SKM-1 treated with dmso at 0.1 percent for 144 hours (cell line): ENCODE results near the gene GFOD1.
"Not testable (repeated sequence)": the region's sequence is repeated elsewhere in the genome, so short reads cannot be mapped to it uniquely, and the experiment has no call there.

Experiments
- DNase-seq: peaks from one replicate; lab custom pipeline; 2025; ENCODE audit not compliant: unreplicated experiment; lab: John Stamatoyannopoulos, UW

Gene GFOD1

GRCh38 chr6:13445005-13445743 lies 42.2 kb downstream of the GFOD1 start:
- DNase-seq, result no peak

DNA sequence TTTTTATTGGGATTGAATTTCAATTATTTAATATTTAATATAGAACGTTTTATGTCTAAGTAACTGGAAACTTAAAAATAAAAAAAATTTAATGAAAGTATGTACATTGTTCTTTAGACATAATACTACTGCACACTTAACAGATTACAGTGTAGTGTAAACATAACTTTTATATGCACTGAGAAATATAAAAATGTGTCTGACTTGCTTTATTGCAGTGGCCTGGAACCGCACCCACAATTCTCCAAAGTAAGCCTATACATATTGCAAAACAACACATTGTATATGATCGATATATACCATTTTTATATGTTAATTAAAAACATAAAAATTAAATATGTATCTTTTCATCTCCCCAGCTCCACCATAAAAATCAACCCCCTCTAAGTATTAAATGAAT lies 42.8 kb downstream of the GFOD1 start:
- no peak for DNase-seq

DNA sequence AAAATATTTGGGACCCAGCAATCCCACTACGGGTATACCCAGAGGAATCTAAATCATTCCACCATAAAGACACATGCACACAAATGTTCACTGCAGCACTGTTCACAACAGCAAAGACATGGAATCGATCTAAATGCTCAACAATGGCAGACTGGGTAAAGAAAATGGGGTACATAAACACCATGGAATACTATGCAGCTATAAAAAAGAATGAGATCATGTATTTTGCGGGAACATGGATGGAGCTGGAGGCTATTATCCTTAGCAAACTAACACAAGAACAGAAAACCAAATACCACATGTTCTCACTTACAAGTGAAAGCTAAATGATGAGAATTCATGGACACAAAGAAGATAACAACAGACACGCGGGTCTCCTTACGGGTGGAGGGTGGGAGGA lies 43.4 kb downstream of the GFOD1 start:
- DNase-seq, result not testable (repeated sequence)

DNA sequence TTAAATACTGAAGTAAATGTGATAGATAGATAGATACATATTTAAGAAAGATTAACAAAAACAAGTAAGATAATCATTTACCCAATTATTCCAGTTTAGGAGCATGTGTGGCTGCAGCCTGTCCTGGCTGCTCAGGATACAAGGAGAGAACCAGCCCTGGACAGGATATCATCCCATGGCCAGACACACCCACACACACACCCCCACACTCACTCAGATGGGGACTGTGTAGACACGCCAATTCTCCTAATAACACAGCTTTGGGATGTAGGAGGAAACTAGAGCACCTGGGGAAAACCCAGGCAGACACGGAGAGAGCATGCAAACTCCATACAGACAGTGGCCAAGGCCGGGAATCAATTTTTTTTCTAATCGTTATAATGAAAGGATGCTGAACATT lies 45.6 kb downstream of the GFOD1 start:
- DNase-seq, result no peak

GRCh38 chr6:13439644-13440043 lies 47.8 kb downstream of the GFOD1 start:
- no peak for DNase-seq

GRCh38 chr6:13438126-13438525 lies 49.3 kb downstream of the GFOD1 start:
- DNase-seq, result peak; percentile 2

DNA sequence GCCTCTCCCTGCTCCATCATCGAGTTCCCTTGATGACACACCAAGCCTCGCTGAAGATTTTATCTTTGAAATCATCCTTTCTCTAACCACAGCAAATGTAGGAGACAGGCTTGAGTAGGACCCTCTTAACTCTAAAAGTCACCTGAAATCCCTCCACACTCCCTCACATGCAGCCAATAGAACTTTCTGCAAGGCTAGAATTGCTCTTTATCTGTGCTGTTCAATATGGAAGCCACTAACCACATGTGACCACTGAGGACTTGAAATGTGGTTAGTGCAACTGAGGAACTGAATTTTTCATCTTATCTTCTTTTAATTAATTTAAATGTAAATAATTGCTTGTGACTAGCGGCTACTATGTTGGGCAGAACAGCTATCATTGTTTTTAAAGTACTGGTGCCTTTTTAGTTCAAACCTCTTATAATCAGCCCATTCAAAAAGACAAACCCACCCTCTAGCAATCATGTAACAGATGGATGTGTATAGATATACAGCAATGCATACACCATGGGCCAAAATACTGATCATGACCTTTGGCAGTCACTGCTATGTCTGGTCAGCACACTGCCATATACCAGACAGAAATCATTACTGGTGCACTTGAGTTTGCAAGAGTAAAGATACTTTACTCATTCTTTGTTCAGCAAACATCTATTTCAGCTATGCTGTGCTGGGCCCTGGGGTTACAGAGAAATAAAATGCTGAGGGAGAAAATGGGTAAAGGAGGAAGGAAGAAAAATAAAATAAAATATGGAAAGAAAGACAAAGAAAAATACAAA lies 50.0 kb downstream of the GFOD1 start:
- no peak for DNase-seq

GRCh38 chr6:13436399-13437217 lies 50.8 kb downstream of the GFOD1 start:
- DNase-seq, result no peak

GRCh38 chr6:13435477-13436246 lies 51.7 kb downstream of the GFOD1 start:
- no peak for DNase-seq

DNA sequence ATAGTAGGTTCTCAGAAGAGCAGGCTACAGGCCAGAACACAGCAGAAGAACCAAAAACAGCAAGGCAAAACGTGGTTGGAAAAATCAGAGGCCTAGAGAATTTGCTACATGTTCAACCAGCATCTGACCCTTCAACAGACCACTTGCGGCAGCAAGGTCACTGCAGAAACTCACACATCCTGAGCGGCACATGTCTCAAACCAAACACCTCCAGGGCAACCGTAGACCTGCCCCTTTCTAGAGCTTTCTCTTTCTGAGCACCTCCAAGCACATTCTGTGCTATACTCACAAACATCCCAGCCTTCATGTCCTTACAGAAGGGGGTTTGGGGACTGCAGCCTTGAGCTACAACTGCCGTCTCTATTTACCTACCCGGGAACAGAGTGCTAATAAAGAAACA lies 52.6 kb downstream of the GFOD1 start:
- DNase-seq, result no peak

DNA sequence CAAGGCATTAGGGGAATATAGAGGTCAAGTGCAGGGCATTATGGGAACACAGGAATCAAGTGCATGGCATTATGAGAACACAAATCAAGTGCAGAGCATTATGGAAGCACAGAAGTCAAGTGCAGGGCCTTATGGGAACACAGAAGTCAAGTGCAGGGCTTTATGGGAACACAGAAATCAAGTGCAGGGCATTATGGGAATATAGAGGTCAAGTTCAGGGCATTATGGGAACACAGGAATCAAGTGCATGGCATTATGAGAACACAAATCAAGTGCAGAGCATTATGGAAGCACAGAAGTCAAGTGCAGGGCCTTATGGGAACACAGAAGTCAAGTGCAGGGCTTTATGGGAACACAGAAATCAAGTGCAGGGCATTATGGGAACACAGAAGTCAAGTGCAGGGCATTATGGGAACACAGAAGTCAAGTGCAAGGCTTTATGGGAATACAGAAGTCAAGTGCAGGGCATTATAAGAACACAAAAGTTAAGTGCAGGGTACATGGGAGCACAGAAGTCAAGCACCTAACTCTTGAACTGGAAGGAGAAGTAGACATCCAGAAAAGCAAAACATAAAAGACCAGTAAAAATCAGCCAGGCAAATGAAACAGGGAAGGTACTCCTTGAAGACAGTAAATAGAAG lies 53.1 kb downstream of the GFOD1 start:
- not testable (repeated sequence) for DNase-seq

GRCh38 chr6:13433709-13434121 lies 53.7 kb downstream of the GFOD1 start:
- DNase-seq, result peak; percentile 61

DNA sequence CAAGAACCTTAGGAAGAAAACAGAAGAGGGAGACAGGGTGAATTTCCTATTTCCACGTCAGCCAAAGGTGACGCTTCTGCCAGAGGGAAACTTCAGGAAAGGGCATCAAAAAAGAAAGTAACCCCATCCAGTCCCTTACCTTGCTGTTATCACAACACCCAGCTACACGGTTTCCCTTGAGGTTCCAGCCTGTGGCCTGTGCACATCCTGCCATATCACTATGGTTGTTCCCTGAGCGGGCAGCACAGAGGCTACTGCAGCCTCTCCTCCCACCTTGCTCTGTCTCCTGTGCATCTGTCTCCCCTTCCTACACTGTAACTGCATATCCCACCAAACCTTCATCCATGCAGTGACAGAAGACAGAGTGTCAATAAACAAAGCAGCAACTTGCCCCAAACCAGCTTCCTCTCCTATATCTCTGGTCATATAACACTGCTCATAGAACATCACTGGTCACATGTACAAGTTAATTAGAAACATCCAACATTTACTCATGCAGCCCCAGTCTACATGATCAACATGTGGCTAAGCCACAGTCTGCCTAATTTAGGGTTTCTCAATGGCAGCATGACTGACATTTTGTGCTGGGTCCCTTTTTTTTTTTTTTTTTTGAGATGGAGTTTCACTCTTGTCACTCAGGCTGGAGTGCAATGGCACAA lies 54.7 kb downstream of the GFOD1 start:
- DNase-seq, result no peak

GRCh38 chr6:13431861-13432465 lies 55.4 kb downstream of the GFOD1 start:
- no peak for DNase-seq

DNA sequence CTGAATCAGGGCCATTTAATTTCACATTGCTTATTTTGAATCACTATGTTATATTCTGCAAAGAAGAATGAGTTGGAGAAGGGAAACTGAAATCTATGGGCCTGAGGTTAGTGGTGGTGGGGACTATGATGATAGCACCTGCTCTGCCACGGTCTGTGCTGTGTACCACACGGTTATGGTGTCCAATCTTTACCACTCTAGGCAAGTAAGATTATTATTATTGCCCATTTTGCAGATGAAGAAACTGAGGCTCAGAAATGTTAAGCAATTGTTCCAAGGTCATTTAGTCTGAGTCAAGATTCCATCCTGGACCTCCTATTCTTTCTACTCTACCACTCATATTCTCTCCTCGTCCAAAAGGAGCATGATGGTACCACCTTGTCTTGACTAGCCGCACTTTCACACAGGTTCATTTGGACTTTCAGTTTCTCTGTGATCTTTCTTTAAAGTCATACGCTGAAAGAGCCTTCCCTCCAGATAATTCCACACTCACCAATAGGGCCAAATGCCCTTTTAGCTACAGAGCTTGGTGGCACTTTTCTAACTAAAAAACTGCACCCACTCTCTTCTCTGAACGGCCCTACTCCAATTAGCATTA lies 56.2 kb downstream of the GFOD1 start:
- no peak for DNase-seq

DNA sequence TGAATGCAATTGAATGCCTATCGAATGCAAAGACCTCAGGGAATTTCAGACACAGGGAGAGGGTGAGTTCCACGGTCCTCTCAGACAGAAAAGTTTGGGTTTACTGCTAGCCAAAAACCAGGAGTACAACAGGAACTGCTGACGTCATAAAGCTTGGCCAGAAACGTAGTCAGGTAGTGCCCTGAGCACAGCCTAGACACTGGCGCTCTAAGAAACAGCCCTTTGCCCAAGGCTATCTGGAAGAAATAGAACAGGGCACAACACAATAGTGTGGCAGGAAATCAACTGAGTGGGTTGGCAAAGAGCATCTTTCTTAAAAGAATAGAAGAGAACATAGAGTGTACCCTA lies 58.0 kb downstream of the GFOD1 start:
- DNase-seq, result no peak

DNA sequence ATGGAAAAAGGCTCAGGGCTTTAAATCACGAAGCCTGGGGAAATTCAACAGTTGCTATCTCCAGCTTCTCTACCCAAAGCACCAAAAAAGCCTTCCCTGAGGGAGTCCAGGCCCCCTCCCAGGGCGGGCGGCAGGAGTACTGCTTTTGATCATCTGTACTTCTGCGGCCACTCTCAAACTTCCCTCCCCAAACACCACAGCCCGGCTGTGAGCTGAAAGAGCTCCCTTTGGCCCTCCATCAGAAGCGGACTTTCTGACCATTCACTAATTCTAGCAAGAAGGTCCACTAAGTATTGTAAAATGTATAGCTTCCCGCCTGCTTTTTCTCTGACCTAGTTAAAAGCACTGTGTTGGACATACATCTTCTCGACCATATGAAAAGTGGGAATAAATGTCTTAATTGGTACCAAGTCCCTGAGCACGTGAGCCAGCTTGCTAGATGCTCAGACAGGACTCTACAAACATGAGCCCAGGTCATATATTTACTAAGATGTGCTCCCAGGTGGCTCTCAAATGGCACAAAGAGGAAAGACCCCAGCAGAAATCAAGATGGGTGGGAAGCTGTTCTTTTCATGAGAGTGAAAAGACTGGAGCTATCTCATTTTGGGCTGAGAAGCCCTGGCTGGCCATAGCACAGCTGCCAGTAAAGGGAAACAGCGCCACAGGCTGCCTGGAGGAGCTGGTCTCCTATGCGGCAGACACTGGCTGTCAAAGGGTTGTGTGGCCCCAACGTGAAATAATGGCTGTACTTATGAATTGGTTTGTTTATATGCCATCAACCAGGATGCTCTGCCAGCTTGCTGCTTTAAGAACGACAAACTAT lies 58.6 kb downstream of the GFOD1 start:
- DNase-seq, result no peak

GRCh38 chr6:13427801-13428582 lies 59.4 kb downstream of the GFOD1 start:
- no peak for DNase-seq
